ENCODE results near the gene MCF2L2.

- TF ChIP-seq TAF1 (IDR thresholded peaks at IDR 0.05; ENCODE audit: borderline replicate concordance, low read depth, low read length) (no peak), POLR2A (IDR thresholded peaks at IDR 0.05; ENCODE audit: low read depth, low read length) (no peak)
Observed at GRCh38 chr3:183312433-183312832, 116.0 kb downstream of the MCF2L2 start.
